ENCODE data around the gene HS3ST4.

- no peak for TF ChIP-seq CTCF (IDR thresholded peaks at IDR 0.05)
- TF ChIP-seq POLR2AphosphoS5 (IDR thresholded peaks at IDR 0.05) = no peak
Observed at GRCh38 chr16:25854141-25854540, 162.4 kb downstream of the HS3ST4 start.

All from stomach (tissue), 4 donors.